Measurements from ENCODE around the gene VWDE.
"Not testable (repeated sequence)": the region's sequence is repeated elsewhere in the genome, so short reads cannot be mapped to it uniquely, and the experiment has no call there.

Gene VWDE

DNA sequence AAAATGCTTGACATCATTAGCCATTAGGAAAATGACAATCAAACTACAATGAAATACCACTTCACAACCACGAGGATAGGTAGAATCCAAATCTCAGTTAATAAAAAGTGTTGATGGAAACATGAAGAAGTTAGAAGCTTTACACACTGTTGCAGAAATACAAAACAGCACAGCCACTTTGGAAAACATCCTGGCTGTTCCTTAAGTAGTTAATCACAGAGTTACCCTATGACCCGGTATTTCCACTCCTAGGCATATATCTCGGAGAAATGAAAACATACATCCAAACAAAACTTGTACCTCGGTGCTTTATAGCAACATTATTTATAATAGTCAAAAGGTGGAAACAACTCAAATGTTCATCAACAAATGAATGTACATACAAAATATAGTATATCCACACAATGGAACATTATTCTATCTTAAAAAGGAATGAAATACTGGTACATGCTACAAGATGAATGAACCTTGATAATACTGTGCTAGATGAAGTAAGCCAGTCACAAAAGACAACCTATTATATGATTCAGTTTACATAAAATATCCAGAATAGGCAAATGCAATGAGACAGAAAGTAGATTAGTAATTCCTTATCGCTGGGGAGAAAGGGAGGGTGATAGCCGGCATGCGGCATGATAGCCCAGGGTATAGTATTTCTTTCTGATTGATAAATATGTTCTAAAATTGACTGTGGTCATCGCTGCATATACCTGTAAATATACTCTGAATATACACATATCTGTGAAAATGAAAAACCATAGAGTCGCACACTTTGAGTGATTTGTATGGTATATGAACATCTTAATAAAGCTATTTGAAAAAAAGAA lies 1.9 kb downstream of the VWDE start:
- no peak for DNase-seq

DNA sequence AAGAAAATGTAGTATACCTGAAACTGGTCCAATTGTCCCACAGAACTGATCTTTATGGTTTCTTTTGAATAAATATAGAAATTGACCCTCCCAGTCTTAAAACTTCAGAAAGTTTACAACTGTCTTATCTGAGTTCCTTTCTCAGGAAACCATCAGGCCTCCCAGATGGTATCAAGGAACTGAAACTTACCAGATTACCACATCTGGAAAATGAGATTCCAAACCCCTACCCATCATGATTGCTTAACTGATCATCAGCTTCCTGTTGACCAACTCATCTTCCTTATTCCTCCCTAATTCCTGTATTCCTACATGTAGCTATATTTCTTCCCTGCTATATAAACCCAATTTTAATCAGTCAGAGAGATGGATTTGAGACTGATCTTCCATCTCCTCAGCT lies 5.5 kb downstream of the VWDE start:
- no peak for DNase-seq

DNA sequence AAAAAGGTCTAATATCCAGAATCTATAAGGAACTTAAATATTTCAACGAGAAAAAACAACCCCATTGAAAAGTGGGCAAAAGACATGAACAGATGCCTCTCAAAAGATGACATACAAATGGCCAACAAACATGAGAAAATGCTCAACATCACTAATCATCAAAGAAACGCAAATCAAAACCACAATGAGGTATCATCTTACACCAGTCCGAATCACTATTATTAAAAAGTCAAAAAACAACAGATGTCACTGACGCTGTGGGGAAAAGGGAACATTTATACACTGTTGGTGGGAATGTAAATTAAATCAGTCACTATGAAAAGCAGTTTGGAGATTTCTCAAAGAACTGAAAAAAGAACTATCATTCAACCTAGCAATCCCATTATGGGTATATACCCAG lies 6.0 kb downstream of the VWDE start:
- DNase-seq, result no peak

DNA sequence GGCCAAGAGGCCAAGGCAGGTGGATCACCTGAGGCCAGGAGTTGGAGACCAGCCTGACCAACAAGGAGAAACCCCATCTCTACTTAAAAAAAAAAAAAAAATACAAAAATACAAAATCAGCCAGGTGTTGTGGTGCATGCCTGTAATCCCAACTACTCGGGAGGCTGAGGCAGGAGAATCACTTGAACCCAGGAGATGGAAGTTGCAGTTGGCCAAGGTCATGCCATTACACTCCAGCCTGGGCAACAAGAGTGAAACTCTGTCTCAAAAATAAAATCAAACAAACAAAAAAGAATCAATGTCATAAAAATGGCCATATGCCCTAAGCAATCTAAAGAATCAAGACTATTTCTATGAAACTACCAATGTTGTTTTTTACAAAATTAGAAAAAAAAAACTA lies 7.0 kb downstream of the VWDE start:
- not testable (repeated sequence) for DNase-seq

DNA sequence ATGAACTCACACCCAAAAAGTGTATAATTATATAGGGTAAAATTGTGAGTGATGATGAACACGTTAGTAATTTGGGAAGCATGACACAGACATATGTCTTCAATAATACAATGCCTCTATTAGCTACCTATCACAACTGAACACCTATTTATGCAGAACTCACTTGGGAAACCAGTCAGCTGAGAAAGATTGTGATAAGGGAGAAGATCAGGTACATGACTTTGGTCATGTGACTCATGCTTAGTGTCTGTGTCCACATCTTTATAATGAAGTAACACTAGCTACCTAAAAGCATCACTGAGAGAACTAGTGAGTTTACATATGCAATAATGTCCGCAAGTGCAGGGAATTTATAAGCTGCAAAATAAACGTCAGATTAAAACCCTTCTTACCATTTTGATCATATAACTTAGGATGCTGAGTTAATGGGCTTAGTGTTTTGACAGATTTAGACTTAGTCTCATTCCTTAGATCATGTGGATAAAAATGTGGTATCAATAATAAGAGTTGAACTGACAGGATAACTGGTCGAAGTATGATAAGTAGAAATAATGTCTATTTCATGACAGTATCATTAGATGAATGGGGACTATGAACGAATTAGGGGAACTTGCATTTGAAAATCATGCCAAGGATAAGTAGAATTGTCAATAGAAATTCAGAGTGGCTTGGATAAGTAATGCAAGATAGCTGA lies 11.6 kb downstream of the VWDE start:
- DNase-seq, result no peak

DNA sequence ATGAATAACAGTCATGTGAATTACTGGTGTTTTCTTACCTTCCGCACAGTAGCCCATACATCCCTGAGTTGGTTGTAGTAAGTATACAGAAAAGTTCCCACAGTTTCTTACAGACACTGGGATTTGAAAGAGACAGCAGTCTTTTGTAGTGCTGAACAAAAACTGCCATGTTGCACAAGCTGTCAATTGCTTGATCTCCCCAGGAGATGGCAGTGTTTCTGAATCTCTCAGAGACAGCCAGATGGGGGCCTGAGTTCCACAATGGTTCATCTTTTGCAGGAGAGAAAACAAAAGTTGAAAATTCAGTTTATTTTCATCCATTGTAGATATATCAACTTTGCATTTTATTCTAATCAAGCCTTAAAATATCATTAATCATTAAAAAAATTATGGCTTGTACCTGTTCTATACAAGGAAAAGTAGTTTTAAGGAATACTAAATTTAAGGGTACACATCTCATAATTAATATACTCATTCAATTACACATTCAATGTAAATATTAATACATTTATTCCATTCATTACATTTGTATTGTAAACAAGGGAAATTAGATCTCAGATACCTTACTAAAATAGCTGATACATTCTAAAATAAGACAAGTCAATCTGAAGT lies 14.5 kb downstream of the VWDE start:
- DNase-seq, result no peak

DNA sequence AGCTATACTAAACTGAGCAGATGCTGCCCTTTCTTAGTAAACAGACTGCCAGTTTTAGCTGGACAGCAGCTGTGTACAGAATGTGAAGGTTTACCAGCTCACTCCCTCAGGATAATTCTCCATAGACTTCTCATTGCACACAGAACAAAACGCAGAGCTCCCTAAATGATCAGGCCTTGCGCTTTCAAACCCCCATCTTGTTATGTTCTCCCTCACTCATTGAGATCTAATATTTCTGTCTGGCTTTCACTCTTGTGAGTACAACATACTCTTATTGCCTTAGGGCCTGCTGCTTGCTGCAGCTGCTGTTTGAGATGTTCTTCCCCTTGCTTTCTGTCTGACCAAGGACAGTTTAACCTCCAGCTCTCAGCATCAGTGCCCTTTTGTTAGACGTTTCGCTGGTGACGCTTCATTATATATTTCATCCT lies 17.3 kb downstream of the VWDE start:
- no peak for DNase-seq

DNA sequence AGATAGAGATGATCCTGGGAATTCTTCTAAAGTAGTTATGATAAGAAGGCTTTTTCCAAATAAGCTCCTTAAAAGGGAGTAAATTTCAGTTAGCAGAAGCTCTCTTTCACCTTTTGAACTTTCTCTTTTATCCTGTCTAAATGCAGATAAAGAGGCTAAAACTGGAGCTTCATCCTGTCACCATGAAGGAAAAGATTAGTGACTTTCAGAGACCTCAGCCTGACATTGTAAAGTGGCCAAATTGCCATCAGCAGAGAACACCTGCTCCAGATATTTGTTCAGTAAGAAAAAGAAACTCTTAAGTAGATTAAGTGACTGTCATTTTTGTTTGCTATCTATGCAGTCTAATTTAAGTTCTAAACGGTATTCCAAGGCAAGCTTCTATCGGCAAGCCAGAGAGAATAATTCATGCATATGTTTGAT lies 18.3 kb downstream of the VWDE start:
- DNase-seq, result no peak

DNA sequence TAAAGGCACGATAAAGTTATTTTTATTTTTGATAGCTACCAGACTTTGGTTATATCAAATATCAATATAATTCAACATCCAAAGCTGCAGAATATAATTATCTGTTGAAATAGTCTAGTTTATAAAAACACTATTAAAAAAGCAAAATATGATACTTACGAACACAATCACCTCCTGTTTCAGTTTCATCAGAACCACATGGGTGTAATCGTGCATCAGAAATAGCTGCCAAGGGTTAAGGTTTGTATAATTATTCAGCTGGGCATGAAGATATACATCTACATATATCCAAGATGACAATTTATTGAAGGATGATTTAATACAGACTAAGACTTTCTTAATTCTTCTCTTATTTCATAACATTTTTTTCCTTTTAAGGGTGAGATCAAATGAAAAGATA lies 20.3 kb downstream of the VWDE start:
- DNase-seq, result no peak

DNA sequence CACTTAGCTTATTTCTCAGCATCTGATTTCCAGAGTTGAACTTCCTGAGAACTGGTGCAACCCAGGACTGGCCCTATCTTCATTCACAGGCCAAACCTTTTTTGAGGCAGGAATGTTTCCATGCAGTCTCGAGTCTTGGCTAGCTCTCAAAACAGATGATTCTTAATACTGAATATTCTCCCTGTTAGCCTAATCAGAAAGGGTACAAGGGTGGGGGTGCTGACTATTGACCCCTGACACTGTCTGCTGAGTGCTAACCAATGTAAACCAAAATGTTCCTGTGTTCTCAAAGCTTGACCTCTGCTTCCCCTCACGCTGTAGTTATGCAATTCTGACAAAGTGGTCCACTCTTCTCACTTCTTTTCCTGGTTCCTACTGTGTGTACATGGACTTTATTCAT lies 25.3 kb downstream of the VWDE start:
- DNase-seq, result no peak

DNA sequence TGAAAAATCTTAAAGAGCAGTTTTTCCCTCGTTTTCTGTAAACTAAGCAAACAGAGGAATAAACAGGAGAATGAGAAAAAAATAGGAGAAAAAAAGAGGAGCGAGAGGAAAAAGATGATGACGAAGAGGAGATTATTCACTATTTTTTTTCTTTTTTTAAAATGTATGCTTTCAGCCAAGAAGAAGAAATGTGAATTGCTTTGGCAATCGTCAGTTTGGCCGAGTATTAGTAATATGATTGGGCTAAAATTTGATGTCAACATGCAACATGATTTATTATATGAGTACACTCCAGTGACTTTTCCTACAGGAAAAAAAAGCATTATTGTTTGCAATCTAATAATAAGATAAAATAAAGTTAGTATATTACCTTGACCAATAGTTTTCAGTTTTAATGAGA lies 26.3 kb downstream of the VWDE start:
- DNase-seq, result no peak

DNA sequence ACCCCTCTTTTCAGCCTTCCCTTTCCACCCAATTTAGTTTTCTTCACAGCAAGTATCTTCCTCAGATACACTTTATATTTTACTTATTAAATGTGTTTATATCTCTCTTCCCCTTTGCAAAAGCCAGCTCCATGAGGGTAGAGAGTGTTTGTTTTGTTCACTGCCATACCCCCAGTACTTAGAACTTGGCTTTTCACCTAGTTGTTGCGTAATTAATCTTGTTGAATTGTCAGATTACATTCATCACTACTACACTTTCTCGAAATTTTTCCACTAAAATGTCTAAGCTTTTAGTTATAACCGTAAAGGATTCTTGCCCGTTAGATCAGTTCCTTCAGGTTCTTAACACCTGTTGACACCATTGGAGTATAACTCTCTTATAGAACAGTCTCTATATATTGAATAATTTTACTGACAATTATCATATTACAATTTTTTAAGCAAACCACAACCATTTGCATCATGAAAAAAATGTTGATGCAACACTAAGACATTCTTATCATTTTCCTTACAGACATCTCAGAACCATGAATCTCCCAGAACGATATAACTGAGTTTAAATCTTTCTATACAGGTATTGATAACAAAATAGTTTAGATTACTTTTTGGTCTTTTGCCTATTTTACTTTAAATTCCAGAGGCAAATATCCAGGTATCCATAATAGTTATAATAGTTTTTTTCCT lies 29.9 kb downstream of the VWDE start:
- no peak for DNase-seq

DNA sequence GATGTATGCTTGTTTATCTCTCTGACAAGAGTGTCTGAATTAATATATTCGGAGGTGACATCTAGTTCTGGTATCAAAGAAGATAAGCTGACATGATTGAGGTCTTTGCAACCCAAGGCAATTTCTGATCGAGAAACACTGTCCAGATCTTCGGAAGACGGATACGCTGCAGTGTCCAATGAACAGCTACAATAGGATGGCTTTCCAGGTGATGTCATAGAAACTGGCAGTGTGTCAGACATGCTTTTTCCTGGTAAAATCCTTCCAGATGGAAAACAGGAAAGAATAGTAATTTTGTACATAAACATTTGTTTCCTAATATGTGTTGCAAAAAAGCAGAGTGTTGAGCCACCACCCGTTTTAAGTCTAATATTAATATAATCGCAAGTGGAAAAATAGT lies 33.4 kb downstream of the VWDE start:
- no peak for DNase-seq

DNA sequence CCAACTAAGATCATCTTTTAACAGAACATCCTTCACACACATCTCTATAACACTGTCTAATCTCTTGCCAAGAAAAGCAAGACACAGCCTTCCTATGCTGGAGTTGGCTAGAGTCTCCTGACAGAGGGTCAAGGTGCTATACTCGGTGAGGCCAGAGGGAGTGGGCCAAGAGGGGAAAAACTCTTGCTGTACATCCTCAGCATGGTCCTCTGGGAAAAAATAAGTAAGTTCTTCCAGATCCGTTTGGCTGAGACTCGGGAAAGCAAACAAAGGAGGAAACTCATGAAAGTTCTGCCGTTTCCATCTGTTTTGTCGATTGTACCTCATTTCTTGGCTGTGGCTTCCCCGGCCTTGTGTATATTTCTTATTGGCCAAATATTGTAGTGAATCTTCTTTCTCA lies 33.9 kb downstream of the VWDE start:
- no peak for DNase-seq

DNA sequence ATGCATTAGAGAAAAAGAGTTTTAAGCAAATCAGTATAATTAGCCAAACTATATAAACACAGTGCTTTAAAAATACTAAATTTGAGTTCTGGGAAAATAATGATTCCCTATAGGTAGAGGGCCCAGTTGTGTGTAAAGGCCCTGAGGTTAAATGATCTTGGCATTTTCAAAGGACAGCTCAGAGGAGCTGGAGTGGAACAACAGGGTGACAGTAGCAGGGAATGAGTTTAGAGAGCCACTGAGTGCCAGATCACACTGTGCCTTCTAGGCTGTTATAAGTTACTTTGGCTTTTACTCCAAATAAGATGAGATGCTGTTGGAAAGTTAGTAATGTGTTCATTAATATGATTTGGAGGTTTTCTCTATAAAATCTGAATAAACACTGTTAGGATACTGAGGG lies 34.6 kb downstream of the VWDE start:
- DNase-seq, result no peak

DNA sequence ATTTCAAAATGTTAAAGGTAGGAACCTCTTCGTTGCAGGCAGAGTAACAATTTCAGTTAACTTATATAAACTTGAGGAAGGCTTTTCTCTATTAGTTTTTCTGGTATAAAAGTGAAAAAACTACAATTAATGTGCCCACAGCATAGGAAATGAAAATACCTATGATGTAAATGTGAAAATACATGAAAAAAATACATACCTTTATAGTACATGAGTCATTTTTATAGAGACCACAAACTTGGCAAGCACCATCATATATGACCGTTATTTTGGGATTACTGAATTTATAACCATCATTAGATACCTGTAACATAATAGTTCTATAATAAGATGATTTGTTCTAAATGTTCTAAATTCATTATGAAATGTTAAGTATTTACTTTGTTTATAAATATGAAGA lies 42.7 kb downstream of the VWDE start:
- no peak for DNase-seq

DNA sequence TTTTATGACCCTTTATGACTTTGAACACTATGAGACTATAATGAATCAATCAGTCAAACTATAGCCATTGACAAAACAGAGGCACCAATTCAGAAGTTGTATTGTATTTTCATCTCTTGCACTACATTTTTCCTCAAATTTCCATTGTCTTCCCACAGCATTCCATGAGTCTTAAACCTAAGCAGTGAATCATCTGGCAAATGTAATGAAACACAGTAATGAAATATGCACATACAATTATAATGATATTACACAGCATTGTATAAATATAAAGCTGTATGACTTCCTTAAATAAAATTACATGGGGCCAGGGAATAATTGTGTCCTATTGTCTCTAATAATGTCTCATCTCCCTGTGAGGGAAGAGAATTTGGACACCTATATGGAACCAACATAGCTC lies 45.0 kb downstream of the VWDE start:
- DNase-seq, result no peak

DNA sequence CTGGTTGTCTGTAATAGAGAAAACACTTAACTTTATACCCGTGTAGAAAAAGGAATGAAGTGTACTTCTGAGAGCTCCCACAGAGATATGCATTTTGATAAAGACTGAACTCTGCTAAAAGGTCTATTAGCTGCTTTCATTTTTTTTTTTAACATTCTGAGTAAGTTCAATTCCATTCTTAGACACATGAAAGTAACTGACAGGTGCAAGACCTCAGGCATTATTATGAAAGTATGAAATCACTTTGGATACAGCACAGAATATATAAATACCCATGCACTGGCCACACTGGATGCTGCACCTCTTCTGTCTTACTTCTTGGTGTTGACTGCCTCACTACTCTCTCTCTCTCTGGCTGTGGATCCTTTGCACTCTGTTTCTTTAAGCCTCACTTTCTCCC lies 46.2 kb downstream of the VWDE start:
- DNase-seq, result no peak

DNA sequence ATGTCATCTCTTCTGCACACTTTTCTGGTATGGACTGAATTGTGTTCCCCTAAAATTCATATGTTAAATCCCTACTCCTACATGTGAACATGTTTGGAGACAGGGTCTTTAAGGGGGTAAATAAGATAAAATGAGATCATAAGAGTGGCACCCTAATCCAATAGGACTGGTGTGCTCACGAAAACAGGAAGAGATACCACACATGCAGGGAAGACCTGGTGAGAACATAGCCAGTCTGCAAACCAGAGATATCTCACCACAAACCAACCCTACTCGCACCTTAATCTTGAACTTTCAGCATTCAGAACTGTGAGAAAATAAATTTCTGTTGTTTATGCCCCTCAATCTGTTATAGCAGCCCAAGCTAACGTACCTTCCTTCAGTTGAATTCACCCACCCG lies 51.8 kb downstream of the VWDE start:
- no peak for DNase-seq

DNA sequence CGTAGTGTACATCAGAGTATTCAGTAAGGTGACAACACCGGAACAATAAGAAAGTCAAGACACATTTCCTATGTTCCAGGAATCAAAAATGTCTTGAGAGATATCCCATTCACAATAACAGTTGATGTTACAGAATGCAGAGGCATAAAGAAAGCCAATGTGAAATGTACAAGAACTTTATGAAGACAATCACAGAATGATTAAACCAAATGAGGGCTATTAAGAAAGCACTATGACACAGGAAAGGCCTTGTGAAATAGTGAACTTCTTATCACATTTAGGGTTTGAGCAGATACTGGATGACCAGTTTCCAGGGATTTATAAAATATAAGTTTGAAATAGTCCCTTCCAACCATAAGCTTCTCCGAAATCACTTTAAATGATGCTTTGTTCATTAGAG lies 52.7 kb downstream of the VWDE start:
- DNase-seq, result no peak

DNA sequence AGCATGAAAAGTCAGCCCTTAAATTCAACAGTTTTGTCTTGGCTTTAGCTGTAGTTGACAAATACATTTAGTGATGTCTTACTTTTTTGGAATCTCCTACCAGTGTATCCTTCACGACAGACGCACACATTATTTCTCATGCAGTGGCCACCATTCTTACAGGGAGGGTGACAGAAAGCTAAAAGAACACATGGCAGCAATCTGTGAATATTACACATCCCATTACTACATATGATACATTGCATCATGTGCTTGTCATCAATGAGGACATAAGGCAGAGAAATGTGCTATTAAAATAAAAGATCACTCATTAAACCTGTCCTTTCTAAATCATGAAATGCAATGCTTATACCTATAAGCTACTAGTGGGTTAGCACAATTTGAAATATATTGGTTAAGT lies 66.6 kb downstream of the VWDE start:
- no peak for DNase-seq

DNA sequence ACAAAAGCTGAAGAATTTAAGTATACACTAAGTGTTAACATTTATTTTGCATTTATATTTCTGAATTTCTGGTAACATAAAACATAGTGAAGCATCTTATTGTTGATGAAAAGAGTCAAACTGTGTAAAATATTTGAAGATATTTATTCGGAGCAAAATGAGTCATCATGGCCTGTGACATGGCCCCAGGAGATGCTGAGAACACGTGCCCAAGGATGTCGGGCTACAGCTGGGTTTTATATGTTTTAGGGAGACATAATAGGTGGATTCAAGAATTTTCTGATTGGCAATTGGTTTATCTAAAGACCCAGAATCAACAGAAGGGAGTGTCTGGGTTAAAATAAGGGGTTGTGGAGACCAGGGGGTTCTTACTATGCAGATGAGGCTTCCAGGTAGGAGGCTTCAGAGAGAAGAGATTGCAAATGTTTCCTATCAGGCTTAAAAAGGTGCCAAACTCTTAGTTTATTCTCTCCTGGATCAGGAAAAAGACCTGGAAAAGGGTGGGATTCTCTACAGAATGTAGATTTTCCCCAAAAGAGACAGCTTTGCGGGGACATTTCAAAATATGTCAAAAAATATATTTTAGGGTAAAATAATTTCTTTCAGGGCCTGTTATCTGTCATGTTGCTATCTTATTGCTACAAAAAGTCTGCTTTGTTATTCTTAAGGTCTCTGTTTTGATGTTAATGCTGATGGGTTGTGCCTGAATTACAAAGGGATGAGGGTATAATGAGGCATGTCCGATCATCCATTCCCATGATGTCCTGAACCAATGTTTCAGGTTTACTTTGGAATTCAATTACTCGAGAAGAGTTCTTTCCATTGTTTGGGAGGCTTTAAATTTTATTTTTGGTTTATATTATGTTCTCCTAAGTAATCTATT lies 74.5 kb downstream of the VWDE start:
- no peak for DNase-seq

DNA sequence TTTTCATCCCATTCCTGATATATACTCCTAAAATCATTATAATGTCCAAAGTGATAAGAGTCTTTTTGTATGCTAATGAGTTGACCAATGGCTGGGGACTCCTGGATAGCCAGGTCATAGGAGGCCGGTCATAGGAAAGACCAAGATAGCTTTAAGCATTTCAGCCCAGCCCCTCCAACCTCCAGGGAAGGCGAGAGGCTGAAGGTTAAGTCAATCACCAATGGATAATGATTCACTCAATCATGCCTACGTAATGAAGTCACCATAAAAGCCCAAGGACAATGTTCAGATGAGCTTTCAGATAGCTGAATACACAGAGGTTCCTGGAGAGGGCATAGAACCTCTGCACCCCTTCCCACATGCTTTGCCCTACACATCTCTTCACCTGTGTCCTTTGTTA lies 75.7 kb downstream of the VWDE start:
- DNase-seq, result no peak

Measured in activated gamma-delta T cell (primary cell).